Fibroblast of skin of abdomen (primary cell): Measurements from ENCODE around the gene NOC2L. TPM values are rescaled to one million over a fixed set of nuclear protein-coding genes. Genes with fewer than 3 reads are reported as not detected.
A peak's percentile ranks its signal among the peaks of the same experiment; 100 is the strongest.
"Not testable (repeated sequence)": the region's sequence is repeated elsewhere in the genome, so short reads cannot be mapped to it uniquely, and the experiment has no call there.

Source experiments
- DNase-seq: peaks from one replicate; pipeline ENCODE4 v3.0.0-alpha.2; 2013
- polyA plus RNA-seq, 2 experiments: library from polyadenylated mRNA; unstranded; fragments of 120-200 nt; gene quantifications; one replicate each; pipeline ENCODE4 v1.2.1, GENCODE V29; 2013; ENCODE audit not compliant: insufficient read length in 2 of 2

Gene NOC2L
- 63.5 TPM for polyA plus RNA-seq (2013, experiment 1 of 2; ENCODE audit: insufficient read length)
- polyA plus RNA-seq (2013, experiment 2 of 2; ENCODE audit: insufficient read length): 62.1 TPM

DNA sequence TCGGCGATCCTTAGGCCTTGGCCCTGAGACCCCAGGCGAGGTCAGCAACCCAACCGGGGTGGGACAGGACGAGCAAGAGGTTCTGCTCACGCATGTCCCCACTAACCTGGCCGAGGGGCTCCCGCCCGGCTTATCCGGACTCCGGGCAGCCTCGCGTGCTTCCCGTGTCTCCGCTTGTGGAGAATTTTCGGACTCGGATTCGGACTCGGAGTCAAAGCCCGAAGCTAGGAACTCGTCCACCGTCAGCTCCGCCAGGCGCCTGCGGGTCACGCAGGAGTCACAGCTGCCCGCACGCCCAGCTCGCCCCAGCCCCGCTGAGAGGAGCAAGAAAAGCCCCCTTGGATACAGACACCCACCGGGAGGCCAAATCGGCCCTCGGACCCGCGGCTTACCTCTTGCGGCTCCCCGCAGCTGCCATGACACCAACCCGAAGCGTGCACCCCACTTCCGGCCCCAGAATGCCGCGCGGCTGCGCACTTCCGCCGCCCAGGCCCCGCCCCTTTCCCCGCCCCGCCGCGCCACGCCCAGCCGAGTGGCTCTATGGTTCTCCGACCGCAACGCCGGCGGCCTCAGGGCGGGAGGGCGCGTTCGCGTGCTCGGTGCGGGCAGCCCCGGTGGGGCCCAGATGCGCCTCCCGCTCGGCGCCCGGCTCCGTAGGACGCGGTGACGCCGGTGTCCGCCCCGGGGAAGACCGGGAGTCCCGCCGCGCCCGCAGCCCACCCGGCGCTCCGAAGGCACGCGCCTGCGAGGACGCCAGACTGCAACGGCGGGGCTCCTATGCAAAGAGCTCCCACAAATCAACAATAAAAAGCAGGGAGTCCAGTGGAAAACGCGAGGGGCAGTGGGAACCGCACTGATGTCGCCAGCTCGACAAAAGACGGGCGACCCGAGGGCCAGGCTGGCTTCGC, at the start of gene NOC2L:
Gene NOC2L (minus strand): TSS at position 434 of the 908 bp plus-strand sequence. CDS start 16 bp downstream, at position 418.
- peak; percentile 87 for DNase-seq

DNA sequence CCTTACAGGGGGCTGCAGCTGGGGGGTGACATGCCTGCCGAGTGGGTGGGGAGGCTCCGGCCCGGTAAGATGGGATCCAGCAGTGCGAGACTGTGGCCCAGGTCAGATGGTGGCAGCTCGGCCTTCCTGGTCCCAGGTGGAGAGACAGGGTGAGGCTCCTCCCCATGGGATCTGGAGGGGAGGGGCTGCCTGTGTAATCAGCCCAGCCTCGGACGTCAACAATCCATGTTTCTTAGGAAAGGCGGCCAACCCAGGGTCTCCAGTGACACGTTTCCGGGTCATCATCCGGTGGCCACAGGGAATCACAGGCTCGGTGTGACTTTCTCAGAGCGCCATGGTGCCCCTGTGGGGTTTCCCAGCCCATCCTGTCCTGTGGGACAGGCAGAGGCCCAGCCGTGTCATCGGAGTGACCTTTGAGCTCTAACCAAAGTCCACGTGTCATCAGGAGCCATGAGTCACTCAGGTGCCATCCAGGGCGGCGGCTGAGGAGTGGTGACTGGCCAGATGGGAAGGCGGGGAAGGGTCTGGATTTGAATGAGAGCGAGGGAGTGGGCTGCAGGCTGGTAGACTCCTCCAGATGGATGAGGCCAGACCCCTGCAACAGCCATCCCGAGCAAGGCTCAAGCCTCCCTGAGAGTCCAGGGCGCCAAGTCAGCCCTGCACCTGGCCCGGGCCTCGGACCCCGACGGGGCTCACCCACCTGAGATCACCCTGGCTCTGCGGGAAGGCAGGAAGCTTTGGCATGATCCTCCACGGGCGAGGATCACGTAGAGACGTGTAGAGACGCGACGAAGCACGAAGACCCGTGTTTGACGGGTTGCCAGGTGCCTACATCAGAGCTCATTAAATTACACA, 47.5 kb upstream of the NOC2L start:
- no peak for DNase-seq

DNA sequence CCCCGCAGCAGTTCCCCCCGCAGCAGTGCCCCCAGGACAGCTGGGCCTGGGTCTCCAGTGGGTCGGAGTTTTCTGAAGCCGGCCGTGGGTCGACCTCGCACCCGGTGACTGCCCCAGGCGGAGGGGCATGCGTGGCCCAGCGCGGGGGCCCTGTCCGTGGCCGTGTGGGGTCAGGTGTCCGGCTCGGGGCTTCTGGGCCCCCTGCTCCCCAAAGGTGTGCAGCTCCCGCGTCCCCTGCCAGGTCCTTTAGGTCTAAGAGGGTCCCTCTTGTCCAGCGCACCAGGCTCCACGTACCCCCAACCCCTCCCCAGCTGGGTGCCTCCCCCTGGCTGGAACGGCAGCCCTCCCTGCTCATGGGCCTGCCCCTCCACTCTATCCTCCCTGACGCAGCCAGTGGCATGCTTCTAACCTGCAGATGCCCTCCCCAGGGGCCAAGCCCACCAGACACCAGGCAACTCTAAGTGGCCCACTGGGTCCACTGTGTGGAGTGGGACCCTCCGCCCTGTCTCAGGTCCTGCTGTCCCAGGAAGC, 46.8 kb upstream of the NOC2L start:
- DNase-seq: no peak

DNA sequence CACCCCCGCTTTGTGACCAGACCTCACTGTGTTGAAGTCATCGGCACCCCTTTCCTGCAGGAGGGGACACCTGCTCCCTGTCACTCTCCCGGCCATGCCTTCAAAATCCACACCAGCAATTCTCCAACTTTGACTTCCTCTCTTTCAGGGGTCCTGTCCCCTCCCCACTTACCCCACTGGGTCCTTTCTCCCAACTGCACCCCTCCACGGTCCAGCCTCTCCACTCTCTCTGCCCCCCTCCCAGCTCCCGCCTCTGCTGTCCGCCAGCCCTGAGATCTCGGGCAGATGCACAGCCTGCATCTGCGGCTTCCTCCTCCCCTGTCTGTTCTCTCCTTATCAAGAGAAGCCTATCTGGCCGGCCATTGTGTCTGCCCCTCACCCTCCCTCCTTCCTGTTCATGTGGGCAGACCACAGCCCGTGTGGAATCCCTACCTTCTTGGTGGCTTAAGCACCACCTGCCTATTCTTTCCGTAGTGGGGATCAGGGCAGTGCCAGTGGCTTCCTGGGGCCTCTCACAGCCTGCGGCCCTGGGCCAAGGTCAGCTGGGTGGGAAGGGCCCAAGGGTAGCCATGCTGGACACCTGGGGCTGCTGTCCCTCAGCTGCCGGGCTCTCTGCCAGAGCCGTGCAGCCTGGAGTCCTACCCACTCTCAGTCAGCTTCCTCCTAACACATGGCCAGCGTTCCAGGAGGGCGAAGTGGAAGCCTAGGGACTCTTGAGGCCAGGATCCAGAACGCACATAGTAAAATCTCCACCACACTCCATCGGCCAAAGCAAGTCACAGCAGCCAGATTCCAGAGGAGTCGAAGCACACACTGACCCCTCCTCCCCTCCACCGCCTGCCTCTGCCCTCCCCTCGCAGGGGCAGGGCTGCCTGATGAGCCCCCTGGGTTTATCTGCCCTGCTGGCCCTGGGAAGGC, 46.0 kb upstream of the NOC2L start:
- peak; percentile 41 for DNase-seq

DNA sequence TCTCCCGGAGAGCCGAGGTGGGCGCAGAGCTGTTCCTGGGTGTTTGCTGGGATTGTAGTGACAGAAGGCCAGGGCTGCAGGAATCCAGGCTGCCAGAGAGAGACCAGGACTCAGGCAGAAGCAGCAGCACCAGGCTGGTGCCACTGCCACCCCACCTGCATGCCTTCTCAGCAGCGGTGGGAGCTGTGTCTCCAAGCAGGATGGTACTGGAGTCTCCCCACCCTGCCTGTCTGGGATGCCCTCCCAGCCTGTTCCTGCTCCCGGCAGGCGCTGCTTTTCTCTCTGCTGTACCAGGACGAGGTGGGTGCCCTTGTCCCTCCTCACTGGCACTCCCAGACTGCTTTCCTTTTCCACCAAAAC, 45.3 kb upstream of the NOC2L start:
- DNase-seq: no peak

DNA sequence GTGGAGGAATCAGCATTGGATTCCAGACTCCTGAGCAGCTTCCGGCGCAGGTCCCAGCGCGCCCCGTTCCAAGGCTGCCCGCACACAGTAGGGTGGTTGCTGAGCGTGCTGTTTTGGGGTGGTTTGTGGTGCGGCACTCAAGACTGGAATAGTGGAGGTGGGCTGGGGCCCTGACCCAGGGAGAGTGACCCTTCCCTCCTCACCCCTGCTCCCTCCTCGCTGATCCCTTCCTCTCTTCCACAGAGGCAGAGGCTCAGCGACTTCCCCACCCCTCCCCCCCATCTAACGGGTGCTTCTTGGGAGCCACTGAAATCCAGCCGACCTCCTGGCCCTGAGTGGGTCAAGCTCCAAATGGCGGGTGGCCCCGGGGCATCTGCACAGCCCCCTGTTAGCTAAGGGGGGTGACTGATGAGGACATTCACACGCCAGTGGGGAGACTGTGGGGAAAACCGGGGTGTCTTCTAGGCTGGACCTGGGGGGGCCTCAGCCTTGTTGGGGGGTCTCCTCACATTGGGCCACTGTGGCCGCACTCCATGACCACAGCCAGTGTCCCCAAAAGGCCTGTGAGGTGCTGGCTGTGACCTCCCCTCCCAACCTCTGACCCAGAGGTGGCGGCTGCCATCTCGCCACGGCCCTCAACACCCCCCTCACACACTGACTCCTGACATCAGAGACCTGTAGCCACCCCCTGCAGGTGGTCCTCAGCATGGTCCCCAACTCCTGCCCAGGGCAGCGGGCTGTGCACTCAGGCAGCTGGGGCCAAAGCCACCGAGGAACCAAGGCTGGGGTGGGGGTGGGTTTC, 44.8 kb upstream of the NOC2L start:
- DNase-seq: no peak

DNA sequence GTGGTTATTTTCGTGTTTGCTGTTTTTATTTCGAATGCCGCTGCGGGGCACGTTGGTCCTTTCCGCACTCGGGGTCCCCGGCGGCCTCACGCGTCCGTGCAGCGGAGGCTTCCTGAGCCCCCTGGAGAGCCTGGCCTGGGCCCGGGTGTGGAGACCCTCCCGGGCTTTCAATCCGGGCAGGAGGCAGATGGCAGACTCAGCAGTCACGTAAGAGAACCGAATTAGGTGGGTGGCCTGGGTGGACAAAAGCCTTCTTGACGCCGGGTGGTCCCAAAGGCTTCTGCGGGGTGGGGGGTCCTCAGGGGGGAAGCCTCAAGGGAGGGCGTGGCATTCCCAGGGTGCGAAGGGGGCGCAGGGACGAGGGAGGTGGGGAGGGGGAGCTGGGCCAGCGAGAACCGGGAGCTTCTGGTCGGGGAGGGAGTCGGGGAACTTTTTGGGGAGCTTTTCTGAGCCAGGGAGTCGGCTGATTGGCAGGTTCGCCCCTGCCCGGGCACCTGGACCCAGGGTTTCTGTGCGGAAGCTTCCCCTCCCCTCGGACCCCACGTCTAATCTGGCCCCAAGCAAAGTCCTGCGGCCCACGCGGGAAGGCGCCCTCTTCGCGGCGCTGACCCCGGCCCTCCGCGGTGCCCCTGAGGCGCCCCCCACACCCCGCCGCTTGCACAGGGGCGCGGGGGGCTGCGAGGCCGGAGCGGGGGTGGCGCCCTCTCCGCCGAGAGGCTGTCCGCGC, 42.2 kb upstream of the NOC2L start:
- no peak for DNase-seq

DNA sequence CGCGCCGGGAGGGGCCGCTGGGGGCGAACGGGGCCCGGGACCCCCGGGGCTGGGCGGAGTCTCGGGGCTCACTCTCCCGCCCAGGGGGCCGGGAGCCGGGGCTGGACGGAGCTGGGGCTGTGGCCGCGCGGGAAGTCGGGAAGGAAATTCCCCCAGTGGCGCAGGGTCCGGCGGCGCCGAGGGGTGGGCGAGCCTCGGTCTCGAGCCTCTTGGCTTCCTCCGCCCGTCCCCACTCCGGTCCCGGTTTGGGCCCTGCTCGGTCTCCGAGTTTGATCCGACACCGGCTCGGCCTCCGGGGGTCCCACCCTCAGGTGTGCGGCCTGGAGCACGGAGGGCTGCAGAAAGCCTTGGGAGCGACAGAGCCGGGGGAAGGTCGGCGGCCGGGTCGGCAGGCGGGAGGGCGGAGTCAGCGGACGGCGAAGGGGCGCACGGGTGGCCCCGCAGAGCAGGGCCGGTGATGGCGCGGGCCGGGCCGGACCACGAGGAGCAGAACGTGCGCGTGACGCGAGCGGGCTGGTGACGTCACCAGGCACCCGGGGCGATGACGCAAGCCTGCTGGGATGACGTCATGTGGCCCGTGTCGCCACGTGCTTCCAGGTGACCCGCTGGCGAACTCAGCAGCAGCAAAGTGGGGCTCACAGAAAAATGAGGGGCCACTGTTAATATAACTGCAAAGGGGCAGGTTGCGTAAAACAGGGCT, 41.5 kb upstream of the NOC2L start:
- DNase-seq: peak; percentile 78

DNA sequence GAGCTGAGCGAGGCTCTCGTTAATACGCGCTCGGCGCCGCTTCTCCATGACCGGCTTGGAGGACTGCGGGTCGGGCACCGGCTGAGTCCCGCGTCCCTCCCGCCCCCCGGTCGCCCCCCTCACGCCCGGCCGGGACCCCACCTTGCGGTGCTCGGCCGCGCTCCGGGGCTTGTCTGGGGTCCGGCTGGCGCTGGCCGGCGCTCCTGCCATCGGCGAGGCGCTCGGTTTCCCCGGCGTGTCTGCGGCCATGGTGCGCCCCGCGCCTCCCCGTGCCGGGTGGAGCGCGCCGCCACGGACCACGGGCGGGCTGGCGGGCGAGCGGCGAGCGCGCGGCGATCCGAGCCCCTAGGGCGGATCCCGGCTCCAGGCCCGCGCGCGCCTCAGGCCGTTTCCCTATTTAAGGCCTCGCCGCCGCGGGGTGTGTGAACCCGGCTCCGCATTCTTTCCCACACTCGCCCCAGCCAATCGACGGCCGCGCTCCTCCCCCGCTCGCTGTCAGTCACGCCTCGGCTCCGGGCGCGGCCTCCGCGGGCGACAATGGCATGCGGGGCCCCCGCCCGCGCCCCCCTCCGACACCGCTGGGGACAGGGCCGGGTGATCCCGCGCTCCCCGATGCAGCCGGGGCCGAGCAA, 40.8 kb upstream of the NOC2L start, which contains the start of gene HES4:
Gene HES4 (minus strand): TSS at position 373 of the 632 bp plus-strand sequence. CDS start 124 bp downstream, at position 249.
- peak; percentile 91 for DNase-seq

DNA sequence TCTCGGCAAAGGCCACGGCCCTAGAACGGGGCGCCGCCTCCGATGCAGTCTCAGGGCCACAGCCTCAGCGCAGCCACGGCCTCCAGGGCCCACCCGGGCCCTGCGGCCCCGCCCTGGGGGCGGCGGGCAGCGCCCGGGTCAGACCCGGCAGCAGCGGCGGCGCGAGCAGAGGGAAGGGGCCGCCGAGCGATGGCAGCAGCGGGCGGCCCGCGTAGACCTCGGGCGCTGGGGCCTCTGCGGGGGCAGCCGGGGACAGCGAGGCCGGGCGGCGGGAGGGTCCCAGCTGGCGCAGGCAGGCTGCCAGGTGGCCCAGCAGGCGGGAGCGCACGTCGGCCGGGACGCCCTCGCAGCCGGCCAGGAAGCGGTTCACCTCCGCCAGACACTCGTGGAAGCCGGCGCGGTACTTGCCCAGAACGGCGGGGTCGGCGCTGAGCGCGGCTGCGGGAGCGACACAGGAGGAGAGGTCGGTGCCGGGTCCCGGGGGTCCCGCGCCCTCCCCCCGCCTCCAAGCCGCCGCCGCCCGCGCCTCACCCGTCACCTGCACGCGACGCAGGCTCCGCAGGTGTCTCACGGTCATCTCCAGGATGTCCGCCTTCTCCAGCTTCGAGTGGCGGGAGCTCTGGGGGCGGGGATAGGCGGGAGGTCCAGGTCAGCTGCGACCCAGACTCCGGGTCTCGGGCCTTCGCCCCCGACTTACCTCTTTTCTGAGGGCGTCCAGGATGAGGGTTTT, 40.1 kb upstream of the NOC2L start:
- DNase-seq: peak; percentile 19

DNA sequence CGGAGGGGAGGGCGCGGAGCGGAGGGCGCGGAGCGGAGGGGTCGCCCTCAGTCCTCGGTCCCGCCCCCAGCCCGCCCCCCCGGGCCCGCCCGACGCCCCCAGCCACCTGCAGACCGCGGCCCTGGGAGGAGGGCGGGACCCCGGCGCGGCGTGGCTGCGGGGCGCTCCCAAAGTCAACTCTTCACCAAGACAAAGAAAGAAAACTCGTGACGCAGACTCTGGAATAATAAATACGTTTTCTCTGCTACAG, 39.6 kb upstream of the NOC2L start:
- no peak for DNase-seq

DNA sequence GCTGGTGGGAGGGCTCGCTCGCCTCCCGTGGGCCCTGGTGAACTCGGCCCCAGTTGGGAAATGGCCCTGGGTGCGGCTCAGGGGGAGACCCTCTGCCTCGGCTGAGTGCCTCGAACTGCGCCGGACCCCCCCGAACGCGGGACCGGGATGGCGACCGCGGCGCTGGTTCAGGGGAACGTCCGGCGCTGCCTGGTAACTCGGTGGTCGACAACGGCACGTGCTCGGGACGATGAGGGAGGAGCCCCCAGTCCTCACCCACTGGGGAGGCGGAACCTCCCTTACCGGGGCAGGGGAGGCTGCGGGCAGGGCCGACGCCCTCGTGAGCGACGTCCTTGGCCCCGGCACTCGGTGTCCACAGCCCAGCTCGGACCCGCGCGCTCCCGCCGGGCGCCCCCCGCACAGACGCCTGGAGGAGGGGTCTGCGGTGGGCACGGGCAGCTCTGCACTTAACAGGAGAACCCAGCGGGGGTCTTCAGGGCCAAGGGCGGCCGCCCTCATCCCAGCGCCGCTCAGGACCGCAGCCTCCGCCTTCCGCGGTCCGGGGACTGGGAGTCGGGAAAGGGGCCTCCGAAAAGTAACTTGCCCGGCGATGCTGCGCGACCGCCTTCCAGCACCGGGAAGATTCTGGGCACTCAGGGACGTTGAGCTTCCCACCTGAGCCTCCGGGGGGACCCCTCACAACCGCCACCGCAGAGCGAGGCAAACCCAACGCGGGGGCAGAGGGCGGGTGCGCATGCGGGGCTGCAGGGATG, 39.1 kb upstream of the NOC2L start:
- no peak for DNase-seq

DNA sequence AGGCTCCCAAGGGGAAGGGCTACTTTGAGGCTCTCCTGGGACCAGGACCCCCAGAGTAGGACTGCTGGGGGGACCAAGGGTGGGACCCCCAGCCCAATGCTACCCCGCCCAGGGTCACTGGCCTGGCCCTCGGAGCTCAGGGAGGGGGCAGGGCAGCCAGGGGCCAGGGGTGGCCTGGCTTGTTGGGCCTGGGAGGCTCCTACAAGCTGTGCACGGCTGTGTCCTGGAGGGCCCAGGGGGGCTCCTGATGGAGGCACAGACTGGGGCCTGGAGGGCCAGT, 38.6 kb upstream of the NOC2L start:
- no peak for DNase-seq

DNA sequence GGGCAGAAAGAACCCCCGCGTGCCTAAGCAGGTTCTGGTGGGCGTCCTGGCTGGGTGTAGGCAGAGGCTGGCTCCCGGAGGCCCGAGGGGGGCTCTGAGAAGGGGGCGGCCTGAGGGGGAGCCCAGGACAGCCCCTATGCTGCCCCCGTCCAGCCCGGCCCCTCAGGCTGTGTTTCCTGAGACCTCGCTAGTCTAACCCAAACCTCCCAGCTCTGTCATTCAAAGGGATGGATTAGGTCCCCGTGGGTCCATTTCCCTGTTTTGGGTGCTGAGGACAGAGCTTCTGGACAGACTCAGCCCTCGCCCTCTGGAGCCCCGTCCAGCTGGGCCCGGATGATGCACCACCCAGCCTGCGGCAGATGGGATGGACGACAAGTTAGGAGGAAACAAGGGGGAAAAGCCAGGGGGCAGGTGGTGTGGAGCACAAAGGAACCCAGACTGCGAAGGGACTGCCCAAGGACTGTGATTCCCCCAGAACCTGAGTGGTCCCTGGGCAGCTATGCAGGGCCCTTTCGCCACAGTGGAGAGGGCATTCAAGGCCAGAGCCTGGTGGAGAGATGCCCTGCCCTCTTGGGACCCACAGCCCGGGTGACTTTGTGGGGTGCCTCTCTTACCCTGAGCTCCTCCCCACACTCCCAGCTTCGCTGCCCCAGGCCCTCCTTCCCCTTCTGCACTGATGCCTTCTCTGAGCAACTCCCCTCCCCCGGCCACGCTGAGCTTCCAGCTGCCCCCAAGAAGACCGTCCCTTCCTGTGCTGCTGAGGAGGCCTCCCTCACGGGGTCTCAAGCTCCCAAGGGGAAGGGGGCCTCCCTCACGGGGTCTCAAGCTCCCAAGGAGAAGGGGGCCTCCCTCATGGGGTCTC, 38.0 kb upstream of the NOC2L start:
- DNase-seq: no peak

DNA sequence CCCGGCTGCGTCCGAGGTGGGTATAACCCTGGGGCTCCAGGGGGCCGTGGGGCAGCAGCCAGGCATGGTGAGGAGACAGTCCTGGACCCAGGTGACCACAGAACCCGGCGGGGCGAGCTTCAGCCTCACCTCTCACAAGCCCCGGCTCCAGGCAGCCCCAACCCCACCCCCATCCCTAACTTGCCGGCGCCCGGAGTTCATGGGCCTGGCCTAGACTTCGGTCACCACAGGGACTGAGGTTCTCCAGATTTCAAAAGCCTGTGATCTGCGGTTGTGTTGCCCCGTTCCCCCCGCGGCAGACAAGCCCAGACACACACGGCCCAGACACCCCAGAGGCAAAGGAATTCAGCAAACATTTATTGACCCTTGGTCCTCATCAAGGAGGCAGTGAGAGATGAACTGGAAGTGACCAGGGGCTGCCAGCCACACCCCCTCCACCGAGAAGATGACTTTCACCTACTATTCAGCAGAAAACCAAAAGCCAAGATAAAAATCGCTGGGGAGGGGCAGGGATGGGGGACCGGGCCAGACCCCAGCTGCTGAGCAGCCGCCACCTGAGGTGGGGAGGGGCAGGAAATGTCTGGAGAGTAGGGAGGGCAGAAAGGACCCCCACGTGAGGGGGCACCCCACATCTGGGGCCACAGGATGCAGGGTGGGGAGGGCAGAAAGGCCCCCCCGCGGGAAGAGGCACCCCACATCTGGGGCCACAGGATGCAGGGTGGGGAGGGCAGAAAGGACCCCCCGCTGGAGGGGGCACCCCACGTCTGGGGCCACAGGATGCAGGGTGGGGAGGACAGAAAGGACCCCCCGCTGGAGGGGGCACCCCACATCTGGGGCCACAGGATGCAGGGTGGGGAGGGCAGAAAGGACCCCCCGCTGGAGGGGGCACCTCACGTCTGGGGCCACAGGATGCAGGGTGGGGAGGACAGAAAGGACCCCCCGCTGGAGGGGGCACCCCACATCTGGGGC, 36.9 kb upstream of the NOC2L start:
- no peak for DNase-seq

DNA sequence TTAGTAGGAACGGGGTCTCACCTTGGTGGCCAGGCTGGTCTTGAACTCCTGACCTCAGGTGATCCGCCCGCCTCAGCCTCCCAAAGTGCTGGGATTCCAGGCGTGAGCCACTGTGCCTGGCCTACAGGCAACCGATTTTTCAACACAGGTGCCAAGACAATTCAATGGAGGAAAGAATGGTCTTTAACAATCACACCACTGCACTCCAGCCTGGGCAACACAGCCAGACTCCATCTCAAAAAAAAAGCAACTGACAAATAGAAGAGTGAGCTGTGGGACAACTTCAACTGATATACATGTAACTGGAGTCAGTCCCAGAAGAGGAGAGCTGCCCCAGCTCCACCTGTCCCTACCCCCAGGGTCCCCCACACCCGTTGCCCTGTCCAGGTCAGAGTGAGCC, 35.5 kb upstream of the NOC2L start:
- not testable (repeated sequence) for DNase-seq
